ENCODE data around the gene CACNB1.
A peak's percentile ranks its signal among the peaks of the same experiment; 100 is the strongest.

CACNB1 gene

DNA sequence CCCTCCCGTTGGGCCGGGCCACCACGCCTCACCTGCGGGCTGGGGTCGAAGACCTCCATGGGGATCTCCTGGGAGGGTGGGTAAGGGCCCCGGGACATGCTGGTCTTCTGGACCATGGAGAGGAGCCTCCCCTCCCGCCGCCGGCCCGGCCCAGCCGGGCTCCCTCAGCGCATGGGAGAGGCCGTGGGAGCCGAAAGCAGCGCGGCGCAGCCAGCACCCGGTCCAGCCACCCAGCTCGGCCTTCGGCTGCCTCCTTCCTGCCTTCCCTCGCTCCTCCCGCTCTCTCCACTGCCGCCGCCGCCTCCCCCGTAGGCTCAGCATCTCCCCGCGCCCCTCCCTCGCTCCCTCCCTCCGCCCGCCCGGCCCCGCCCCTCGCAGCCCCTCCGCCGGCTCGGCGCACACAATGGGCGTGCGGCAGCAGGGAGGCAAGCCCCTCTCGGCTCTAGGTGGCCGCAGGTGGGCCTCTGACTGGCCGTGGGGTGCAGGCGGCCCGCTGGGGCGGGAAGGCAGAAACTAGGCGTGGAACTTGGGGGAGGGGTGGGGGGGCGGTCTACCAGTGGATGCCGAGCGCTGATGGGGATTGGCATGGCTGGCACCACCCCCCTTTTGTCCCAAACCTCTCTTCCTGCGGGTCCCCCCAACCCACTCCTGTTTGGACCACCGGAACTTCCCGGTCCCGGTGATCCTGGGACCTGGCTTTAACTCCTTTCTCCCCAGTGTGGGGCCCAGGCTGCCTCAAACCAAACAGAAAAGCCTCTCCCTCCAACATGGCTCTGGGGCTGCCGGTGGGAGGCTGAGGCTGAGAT is at the start of gene CACNB1:
Gene CACNB1, minus strand, starts transcription at position 290 of the 806 bp plus-strand sequence. Its CDS starts 174 bp downstream, at position 116.
- peak; percentile 76 to 83 (median 83) for DNase-seq

DNA sequence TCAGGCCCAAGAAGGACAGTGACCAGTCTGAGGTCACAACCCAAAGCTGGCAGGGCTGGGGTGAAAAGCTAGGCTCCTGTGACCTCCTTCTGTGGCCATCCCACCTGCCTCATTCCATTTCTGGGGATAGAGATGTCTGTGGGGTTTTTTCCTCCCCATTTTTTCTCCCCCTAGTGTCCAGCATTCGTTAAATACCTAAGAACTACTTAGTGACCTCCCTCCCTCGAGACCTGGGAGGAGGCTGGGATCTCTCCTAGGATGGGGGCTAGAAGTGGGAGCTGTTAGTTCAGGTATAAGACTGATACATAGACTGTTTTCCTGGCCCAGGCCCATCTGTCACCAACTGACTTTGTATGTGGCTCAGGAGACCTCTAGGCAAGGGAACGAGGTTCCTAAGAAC is 48.8 kb upstream of the CACNB1 start:
- no peak for DNase-seq

DNA sequence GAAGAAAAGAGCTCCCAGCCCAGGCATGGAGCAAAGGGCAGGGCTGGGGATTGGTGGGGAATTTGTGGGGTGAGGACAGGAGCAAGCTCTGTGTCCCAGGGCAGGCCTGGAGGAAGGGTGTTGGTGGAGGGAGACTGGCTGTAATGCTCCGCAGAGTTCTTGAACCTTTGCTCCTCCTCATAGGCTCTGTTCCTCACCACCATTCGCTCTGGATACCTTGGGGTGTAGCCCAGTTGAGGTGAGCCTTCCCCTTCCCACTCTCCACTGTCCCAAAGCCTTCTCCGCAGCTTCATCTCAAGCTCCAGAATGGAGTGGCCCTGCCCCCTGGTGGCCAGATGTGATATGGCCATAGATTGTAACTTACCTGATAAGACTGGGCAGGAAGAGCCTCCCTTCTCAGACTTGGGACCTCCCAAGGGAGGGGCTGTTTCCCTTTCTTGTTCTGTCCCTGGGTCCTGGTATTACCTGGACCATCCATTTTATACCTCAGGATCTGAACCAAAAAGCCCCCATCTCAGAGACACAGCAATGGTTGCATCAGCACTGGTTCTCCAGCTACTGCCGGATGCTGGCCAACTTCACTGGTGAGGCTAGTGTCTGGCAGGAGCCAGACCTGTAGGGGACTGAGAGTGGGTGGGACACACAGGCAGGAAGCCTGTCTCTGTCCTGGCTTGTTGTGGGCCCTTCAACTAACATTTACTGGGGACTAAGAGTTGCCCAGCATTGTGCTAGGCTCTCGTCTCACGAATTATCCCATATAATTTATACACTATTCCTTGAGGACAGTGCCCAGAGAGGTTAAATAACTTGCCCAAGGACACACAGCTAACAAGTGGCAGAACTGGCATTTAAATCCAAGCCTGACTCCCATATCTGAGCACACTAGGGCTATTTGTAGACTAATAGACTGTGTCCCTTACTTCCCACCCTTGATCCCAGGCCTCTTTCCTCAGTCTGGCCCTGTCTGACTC is 47.4 kb upstream of the CACNB1 start:
- peak; percentile 65 to 88 (median 85) for DNase-seq

DNA sequence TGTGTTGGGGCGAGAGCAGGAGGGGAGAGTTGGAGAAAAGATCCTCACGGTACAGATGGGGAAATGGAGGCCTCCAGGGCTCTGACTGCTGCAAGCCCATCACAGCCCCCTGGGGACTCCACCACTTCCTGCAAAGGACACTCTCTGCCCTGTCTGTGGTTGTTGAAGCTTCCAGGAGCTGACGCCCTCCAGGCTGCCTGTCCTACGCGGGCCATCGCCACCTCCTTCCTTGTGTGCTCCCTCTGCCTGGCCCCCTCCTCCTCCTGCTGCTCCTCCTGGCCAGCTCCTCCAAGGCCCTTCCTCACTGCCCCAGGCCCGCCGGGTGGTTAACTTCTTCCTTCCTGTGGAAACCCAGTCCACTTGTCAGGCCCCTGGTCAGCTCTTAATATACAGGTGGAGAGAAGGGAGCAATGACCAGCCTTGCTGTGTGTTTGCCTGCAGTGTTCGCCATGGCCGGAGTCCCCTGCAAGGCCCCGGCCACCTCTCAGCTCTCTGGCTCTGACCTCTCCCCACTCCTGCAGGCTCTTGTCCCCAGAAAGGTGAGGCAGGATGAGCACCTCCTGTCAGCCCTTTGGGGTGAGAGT is 46.6 kb upstream of the CACNB1 start:
- no peak for DNase-seq

DNA sequence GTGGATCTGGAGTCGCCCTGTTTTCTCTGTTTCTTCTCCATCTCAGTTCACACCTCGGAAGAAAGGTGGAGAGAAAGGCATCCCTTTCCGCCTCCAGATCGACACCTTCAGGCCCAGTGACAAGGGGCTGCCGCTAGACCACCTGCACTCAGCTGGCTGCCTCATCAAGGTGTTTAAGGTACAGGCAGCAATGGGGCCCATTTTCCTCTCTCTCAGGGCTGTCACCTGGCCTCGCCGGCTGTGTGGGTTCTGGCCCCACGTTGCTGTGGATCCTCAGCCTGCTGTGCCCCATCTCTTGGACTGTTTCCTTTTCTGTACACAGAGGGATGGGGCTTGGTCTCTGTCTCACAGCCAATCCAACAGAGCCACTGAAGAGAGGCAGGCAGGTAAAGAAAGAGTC is 45.7 kb upstream of the CACNB1 start:
- DNase-seq, result no peak

DNA sequence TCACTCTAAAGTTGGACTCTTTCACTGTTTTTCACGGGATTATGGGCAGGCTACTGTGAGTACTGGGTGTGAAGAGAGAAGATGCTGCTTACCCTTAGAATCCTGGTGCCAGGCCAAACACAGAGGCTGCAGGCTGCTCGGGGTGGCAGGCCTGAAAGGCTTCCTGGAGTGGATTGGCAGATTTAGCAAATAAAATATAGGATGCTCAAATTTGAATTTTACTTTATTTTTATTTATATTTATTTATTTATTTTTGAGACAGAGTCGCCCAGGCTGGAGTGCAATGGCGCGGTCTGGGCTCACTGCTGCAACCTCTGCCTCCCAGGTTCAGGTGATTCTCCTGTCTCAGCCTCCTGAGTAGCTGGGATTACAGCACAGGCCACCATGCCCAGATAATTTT is 43.2 kb upstream of the CACNB1 start:
- no peak for DNase-seq

DNA sequence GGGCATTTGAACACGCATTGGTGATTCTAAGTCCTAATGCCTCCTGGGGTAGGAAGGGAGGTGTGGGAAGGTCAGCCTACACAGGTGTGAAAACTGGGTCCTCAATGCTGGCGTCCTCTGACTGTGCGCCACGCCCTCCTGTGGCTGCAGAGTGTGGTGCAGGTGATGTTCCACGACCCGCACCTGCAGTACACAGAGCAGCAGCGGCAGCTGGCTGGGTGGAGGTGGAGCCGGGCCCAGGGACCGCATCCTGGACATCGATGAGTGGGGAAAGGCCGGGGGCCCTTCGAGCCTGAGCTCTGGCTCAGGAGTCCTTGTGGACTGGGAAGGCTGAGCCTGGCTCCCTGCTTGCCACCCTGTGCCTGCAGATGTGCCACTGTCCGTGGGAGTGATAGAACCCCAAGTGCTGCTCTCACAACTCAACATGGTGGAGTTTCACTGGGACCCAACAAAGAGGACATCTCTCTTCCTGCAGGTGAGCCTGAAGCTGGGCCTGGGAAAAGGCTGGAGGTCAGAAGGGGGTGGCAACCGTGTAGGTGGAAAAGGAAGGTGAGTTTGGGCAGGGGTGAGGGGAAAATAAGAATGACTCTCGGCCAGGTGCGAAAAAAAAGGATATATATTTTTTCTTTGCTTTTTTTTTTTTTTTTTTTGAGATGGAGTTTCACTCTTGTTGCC is 42.3 kb upstream of the CACNB1 start:
- peak; percentile 36 to 69 (median 36) for DNase-seq

DNA sequence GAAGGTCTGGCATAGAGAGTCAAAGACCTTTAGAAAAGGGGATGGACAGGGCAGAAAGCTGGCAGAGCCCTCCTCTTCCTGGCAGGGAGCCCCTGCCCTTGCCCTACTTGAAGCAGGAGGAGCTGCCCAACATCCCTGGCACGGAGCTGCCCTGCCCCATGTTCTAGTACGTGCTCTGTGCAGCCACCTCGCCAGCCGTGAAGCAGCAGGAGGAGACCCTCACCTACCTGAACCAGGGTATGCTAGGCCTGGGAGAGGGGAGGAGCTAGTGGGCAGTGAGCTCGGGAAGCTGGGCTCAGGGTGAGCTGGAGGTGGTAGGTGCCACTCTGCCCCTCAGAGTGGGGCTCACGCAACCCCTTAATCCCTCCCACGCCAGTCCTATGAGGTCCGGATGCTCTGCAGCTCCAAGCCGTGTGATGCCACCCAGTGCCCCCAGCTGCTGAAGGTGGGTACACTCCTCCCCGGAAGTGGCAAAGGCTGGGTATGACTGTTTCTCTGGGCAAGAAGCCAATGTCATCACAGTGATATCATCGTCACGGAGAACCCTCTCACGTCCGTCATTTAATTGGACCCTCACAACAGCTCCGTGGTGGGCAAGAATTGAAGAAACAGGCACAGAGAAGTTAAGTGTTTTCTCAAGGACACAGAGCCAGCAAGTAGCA is 41.0 kb upstream of the CACNB1 start:
- peak in 2 of 3 experiments; percentile 53 to 77 for DNase-seq

DNA sequence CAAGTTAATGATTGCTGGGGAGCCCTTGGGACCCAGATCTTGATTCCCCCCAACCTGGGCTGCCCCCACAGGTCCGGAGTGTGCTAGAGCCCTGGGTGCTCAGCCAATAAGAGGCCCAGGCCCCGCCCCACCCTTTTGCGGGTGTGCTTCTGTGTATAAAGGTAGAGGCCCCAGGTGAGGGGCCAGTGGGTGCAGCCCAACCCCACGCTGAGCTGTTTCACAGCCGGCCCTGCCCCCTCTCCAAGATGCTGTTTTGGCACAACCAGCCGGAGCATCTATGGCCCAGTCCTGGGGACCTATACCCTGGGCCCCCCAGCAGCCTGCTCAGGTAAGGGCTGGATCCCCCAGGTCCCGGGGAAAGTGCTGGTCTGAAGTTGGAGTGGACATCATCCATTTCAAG is 40.1 kb upstream of the CACNB1 start:
- DNase-seq, result no peak

DNA sequence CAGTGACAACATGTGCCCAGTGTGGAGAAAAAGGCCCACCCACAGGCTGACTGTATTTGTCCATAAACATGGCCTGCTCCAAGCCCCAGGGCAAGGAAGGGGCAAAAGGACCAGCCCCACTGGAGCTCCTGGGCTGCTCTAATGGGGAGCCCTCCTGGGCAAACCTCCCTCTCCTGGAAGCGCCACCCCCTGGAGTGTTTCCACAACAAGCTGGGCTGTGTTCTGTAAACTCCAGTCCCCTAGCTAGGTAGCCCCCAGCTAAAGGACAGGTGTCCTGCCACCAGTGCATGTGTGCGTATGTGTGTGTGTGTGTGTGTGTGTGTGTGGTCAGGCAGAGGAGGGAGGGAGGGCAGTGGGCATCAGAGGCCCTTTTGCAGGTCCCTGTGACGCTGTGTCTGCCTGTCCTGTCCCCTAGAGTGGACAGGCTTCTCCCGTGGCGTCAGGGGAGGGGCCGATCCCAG is 39.5 kb upstream of the CACNB1 start:
- DNase-seq, result peak in 2 of 3 experiments; percentile 77 to 92

DNA sequence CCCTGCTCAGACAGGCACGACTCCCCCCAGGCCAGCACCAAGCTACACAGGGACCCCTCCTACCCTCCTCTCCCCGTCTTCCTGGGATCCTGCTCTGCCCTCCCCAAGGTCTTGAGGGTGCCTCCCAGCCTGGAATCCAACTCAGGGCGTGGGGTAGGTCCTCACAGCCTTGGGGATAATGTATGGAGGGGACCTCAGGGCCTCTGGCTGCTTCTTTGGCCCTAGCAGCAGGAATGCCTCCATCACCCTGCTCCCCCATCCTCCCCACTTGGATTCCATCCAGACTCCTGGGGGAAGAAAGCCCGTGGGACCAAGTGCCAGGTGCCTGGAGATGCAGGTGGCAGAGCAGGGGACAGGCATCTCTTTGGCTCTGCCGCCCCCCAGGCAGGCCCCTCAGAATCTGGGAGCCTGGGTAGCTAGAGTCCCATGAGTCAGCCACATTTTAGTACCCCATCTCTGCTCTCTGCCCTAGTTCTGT is 39.0 kb upstream of the CACNB1 start:
- peak in 2 of 3 experiments; percentile 72 to 84 for DNase-seq

DNA sequence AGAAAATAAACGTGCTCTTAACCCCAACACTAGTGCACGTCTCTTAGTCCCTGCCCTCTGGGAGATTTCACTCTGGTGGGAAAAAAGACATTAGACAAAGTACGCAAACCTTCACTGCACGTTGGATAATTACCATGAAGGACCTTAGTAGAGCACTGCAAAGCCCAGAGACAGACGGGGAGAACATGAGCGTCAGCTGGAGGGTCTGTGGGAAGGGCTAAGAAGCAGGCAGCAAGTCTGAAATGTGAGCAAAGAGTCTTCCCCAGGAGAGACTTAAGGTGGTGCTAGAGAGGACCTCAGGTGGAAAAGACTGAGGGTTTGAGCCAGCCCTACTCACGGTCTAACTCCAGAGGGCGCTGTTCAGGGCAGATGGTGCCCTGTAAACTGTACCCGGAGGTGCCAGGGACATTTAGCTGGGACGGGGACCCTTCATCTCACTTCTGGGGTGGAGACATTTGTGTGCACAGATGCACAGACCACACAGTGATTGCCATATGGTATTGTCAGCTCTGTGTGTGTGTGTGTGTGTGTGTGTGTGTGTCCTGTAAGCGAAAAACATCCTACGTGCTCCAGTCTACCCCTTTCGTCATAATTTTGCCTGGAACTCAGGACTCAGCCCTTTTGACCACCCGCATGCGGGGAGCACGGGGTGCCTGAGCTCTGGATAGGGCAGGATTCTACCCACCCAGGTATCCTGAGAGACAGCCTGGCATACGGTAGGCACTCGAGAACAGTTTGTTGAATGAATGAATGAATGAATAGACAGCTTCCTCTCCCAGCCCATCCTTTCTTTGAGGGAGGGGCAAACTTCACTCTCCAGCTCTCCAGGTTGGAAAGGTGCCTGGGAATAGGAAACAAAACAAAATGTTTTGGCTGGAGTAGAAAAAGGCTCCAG is 38.3 kb upstream of the CACNB1 start:
- peak; percentile 17 to 68 (median 36) for DNase-seq

DNA sequence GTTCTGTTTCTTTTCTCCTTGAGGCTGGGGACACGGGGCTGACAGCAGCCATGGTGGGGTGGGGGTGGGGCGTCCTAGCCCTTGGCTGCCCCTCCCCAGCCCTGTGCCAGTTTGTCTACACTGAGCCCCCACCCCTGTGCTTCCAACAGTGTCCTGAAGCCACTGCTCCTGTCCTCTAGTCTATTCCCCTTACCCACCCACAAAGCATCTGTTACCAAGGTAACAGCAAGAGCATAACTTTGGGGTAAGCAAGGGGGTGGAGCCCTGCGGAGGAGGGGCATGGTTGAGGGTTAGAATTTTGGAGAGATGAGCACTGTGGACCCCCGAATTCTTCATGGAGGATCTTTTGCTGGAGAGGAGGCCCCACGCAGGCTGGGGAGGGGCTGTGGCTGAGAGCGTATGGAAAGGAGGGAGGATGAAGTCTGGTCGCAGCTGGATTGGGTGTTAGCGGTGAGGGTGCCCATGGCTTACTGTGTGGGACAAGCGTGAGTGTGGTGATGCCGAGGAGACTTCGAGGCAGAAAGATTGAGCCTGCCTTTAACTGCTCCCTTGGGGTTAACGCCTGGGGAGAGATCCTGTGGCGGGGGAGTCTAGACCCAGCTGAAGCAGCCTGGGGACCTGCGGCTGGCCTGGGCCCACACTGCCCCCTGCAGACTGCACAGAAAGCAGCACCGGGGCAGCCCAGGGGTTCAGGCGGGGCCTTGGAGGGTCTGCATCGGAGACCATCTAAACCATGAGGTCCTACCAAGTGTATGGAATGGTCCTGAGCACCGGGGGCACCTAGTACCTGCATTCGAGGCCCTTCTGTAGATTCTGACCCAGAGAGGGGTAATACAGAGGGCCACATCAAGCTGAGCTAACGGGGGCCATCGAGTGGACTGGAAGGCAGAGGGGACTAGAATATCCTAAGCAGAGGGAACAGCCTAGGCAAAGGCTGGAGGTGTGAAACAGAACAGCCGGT is 34.4 kb upstream of the CACNB1 start:
- peak in 2 of 3 experiments; percentile 44 to 54 for DNase-seq

DNA sequence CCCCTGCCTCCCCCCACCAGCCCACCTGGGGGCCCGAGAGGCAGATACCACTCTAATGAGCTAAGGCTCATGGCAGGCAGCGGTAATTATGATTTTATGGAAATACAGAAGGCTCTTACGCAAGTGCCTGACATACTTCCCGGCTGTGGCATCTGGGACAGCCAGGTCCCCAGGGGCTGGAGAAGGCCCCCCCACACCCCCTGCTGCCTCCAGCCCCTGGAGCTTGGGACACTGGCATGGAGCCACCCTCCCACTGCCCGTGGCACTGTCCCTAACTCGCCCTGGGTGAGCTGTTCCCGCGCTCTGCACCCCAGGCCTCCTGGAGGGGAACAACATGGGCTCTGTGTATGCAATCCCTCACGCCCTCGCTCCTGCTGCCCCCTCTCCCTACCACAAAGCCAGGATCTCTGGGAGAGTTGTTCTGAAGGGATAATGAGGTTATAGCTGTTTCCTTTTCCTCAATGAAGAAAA is 33.7 kb upstream of the CACNB1 start:
- DNase-seq, result no peak

DNA sequence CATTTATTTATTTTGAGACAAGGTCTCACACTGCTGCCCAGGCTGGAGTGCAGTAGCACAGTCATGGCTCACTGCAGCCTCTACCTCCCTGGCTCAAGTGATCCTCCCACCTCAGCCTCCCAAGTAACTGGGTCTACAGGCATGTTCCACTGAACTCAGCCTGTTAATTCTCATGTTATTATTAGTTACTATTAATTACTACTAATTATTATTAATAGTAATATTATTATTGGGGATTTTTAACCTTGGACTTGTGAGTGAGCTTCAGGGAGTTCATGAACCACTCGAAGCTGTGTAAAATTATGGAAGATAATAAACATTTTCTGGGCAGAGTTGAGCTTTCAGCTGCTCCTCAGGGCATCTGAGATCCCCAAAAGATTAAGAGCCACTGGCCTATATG is 32.9 kb upstream of the CACNB1 start:
- DNase-seq, result no peak

DNA sequence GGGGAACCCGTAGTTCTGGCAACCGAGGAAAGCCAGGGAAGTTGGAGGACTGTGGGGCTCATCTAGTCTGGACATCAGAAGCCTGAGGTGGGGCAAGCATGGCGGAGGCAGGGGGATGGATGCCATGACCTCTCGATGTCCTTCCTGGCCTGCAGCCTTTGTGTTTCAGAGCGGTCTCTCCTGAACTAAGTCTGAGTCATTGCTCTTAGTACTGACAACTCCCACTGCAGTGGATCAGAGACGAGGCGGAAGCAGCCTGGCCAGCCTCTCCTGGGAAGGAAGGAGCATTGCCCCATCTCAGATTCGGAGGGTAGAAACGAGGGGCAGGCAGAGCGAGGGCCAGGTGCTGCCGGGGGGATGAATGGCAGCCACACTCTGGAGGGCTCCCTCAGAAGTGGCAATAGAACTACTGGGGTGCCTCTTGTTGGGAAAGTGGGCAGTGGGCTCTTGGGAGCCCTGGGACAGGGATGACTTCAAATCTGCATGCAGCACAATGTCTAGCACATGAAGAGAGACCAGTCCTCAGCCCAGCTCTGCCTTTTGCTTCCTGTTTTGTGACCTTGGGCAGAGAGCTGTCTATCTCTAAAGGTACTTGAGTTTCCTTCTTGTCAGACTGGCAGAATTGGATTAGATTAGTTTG is 31.9 kb upstream of the CACNB1 start:
- DNase-seq, result no peak

DNA sequence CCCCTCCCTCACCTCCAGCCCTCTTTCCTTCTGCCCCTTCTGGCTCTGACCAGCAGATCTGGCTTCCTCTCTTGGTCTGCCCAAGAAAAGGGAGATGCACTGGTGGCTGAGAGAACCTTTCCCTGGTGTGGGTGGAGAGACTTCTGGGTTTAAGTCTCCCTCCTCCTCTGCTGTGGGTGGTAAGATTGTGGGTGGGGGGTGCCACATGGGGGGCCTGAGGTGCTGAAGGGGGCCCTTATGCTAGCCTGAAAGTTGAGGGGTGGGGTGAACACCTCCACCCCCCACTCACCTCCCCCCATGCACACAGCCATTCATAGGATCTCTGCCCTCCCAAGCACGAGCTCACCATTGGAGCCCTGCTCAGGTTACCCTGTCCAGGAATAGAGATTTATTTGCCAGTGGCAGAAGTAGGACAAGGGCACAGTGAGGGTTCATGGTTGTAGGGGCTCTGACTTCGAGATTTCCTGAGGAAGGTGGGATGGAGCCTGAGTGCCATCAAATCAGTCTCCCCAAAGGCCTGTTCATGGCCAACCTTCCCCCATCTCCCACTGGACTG is 30.0 kb upstream of the CACNB1 start:
- DNase-seq, result no peak

DNA sequence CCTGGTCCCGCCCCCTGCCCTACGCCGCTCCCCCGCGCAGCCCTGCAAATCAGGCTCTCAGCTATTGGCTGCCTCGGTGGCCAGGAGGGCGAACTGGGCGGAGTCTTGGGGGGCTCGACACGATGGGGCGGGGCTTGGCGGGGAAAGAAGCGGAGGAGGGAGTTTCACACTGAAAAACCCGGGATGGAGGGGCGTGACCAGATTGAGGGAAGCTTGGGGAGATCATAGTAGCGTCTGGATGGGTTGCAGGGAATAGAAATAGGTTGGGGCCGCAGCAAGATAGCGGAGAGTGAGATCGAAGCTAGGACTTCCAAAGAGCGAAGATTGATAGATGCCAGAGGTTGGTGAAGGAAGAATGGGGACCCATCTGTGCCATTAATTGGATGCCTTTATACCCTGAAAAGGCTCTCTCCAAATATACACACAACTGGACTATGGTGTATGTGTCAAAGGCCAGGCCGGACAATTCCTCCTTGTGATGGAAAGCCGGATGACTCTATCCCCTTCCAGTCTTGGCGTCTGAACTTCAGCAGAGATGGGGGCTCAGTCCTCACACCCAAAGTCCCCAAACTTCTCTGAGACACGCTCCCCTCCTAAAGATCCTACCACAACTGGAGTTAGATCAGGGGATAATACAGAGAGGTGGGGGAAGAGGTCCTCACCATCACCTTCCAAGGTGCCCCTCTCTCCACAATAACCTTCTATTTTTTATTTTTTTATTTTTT is 28.7 kb upstream of the CACNB1 start:
- peak; percentile 53 to 80 (median 64) for DNase-seq

Measured in NCI-H1417 (cell line).